DOHH2 (cell line): ENCODE measurements around the gene DPP6.

Experiments used
- H3F3A ChIP-seq: fragments of 200-600 bp; sonication (generic), shearing (Covaris generic); 2 replicates; pipeline ENCODE4 v1.6.0; 2016; ENCODE audit warnings: antibody characterized with exemption, mild to moderate bottlenecking; ENCODE audit not compliant: control insufficient read depth, insufficient read depth
- H3K27ac ChIP-seq: fragments of 200-600 bp; sonication (generic); 2 replicates; pipeline ENCODE4 v1.5.1; 2014; ENCODE audit warnings: low read depth, mild to moderate bottlenecking, low read length, moderate library complexity
- H3K27me3 ChIP-seq: fragments of 200-600 bp; sonication (generic); 2 replicates; pipeline ENCODE4 v1.6.1; 2014; ENCODE audit warnings: mild to moderate bottlenecking, low read length, mixed read lengths; ENCODE audit not compliant: control insufficient read depth
- H3K36me3 ChIP-seq: fragments of 200-600 bp; sonication (generic); 2 replicates; pipeline ENCODE4 v1.6.1; 2014; ENCODE audit warnings: mild to moderate bottlenecking, low read length, moderate library complexity, mixed read lengths; ENCODE audit not compliant: control insufficient read depth
- H3K4me1 ChIP-seq: fragments of 200-600 bp; sonication (generic); 2 replicates; pipeline ENCODE4 v1.6.1; 2014; ENCODE audit warnings: mild to moderate bottlenecking, low read length, mixed read lengths; ENCODE audit not compliant: control insufficient read depth
- H3K4me2 ChIP-seq: fragments of 200-600 bp; sonication (generic); 2 replicates; pipeline ENCODE4 v1.6.0; 2014; ENCODE audit warnings: mild to moderate bottlenecking, low read length, moderate library complexity
- H3K4me3 ChIP-seq: fragments of 200-600 bp; sonication (generic); 2 replicates; pipeline ENCODE4 v1.5.1; 2014; ENCODE audit warnings: mild to moderate bottlenecking, low read length, mixed read lengths
- H3K79me2 ChIP-seq: fragments of 200-600 bp; sonication (generic); 2 replicates; pipeline ENCODE4 v1.6.1; 2014; ENCODE audit warnings: mild to moderate bottlenecking, low read length, mixed read lengths; ENCODE audit not compliant: control insufficient read depth
- H3K9me2 ChIP-seq: fragments of 200-600 bp; sonication (generic); replicated peaks from 2 replicates; pipeline ENCODE4 v1.6.1; 2014; ENCODE audit warnings: mild to moderate bottlenecking, low read length, mixed read lengths; ENCODE audit not compliant: control insufficient read depth
- H3K9me3 ChIP-seq: fragments of 200-600 bp; sonication (generic); 2 replicates; pipeline ENCODE4 v1.6.1; 2014; ENCODE audit warnings: antibody characterized with exemption, low read length, mixed read lengths; ENCODE audit not compliant: control insufficient read depth, insufficient read depth
- H4K20me1 ChIP-seq: fragments of 200-600 bp; sonication (generic); 2 replicates; pipeline ENCODE4 v1.6.0; 2014; ENCODE audit warnings: low read depth, mild to moderate bottlenecking, antibody characterized with exemption, low read length, moderate library complexity; ENCODE audit not compliant: control insufficient read depth, insufficient read depth
- CTCF ChIP-seq: fragments of 200-600 bp; sonication (generic); IDR thresholded peaks from one replicate; pipeline ENCODE4 v1.5.1; 2014; ENCODE audit warnings: antibody characterized with exemption, mild to moderate bottlenecking, low read depth, low read length; ENCODE audit not compliant: poor library complexity, severe bottlenecking
- EZH2phosphoT487 ChIP-seq: fragments of 200-600 bp; sonication (generic); IDR thresholded peaks from 2 replicates; pipeline ENCODE4 v1.6.1; 2017; ENCODE audit warnings: borderline replicate concordance, mild to moderate bottlenecking, antibody characterized with exemption, low read length, moderate library complexity, mixed read lengths

DPP6 gene

GRCh38 chr7:154791611-154792010 lies 739.4 kb downstream of the DPP6 start:
- Histone ChIP-seq H3K79me2 (no peaks in the 10 kb centered on the region), H3K9me3 (peaks cover 6% of the 10 kb centered on the region; the same call in 1 of the 2 replicates), H3K4me2 (no peak overlapping the region), H4K20me1 (no peaks in the 10 kb centered on the region), H3K27me3 (no peaks in the 10 kb centered on the region), H3K4me1 (no peaks in the 10 kb centered on the region), H3K27ac (no peak overlapping the region), H3F3A (no peaks in the 10 kb centered on the region), H3K4me3 (no peak overlapping the region), H3K9me2 (no peaks in the 10 kb centered on the region), H3K36me3 (no peaks in the 10 kb centered on the region)
- TF ChIP-seq CTCF (no peak), EZH2phosphoT487 (no peak)

GRCh38 chr7:154792436-154793055 lies 740.3 kb downstream of the DPP6 start:
- H3K4me2 ChIP-seq: no peak overlapping the region
- no peaks in the 10 kb centered on the region for H4K20me1 ChIP-seq
- no peaks in the 10 kb centered on the region for H3F3A ChIP-seq
- no peaks in the 10 kb centered on the region for H3K79me2 ChIP-seq
- H3K36me3 ChIP-seq: no peaks in the 10 kb centered on the region
- TF ChIP-seq CTCF (no peak), EZH2phosphoT487 (no peak)
- H3K4me3 ChIP-seq: no peak overlapping the region
- no peak overlapping the region for H3K27ac ChIP-seq
- no peaks in the 10 kb centered on the region for H3K9me2 ChIP-seq
- H3K27me3 ChIP-seq: no peaks in the 10 kb centered on the region
- H3K4me1 ChIP-seq: no peaks in the 10 kb centered on the region
- H3K9me3 ChIP-seq: peaks cover 6% of the 10 kb centered on the region; the same call in 1 of the 2 replicates

GRCh38 chr7:154794147-154794780 lies 742.1 kb downstream of the DPP6 start:
- no peak overlapping the region for H3K4me3 ChIP-seq
- no peak for TF ChIP-seq EZH2phosphoT487
- no peak for TF ChIP-seq CTCF
- H3K36me3 ChIP-seq: no peaks in the 10 kb centered on the region

More at GRCh38 chr7:154794147-154794780, 742.1 kb downstream of the DPP6 start:
- H3K27ac ChIP-seq: no peak overlapping the region
- no peaks in the 10 kb centered on the region for H4K20me1 ChIP-seq
- H3F3A ChIP-seq: no peaks in the 10 kb centered on the region
- H3K4me1 ChIP-seq: no peaks in the 10 kb centered on the region
- no peaks in the 10 kb centered on the region for H3K27me3 ChIP-seq
- no peaks in the 10 kb centered on the region for H3K9me3 ChIP-seq
- H3K79me2 ChIP-seq: no peaks in the 10 kb centered on the region
- no peaks in the 10 kb centered on the region for H3K9me2 ChIP-seq
- H3K4me2 ChIP-seq: no peak overlapping the region
